SK-N-SH (cell line): ENCODE data around the gene ARPC5. TPM values are rescaled to one million over a fixed set of nuclear protein-coding genes. Genes with fewer than 3 reads are reported as not detected.

Experiments used
- CTCF ChIA-PET: fragments of 300-600, 350-600 bp; formaldehyde crosslinking; extraction: SDS; loops from one replicate; lab custom pipeline; 2021; lab: Yijun Ruan, JAX
- POLR2A ChIA-PET: fragments of 350-600 bp; sonication (Branson Sonifier 250); formaldehyde crosslinking; extraction: SDS; loops from one replicate; lab custom pipeline; 2020; ENCODE audit warnings: antibody characterized with exemption, inconsistent platforms; lab: Yijun Ruan, JAX
- DNase-seq: peaks from one replicate; pipeline ENCODE4 v3.0.0; 2012
- H2AFZ ChIP-seq: fragments of 200-600 bp; sonication (generic); 2 replicates; pipeline ENCODE4 v1.8.1; 2016; ENCODE audit warnings: antibody characterized with exemption, mild to moderate bottlenecking, low read depth
- H3F3A ChIP-seq: fragments of 200-600 bp; sonication (generic); replicated peaks from 2 replicates; pipeline ENCODE3; 2016; ENCODE audit warnings: antibody characterized with exemption, mild to moderate bottlenecking; ENCODE audit not compliant: insufficient read depth
- H3K27ac ChIP-seq, 2 experiments: fragments of 200-500 bp in 1 of 2; fragments of 200-600 bp in 1 of 2; sonication (Bioruptor generic) in 1 of 2; sonication (generic), shearing (Covaris generic) in 1 of 2; 2 replicates each; pipeline versions ENCODE4 v1.5.1 to v1.6.1; 2014 to 2016; ENCODE audit warnings: low read depth in 2 of 2, inconsistent platforms in 1 of 2, low read length in 1 of 2, mild to moderate bottlenecking in 1 of 2, mixed read lengths in 1 of 2
- H3K27me3 ChIP-seq: fragments of 200-600 bp; sonication (generic), shearing (Covaris generic); 2 replicates; pipeline ENCODE4 v1.6.1; 2016; ENCODE audit warnings: mixed run types; ENCODE audit not compliant: insufficient read depth
- H3K36me3 ChIP-seq, 2 experiments: fragments of 200-500 bp in 1 of 2; fragments of 200-600 bp in 1 of 2; sonication (Bioruptor generic) in 1 of 2; sonication (generic) in 1 of 2; replicated peaks in 1 of 2; 2 replicates each; pipeline versions ENCODE3 to v1.5.1; 2014 to 2016; ENCODE audit warnings: low read length in 1 of 2, mild to moderate bottlenecking in 1 of 2; ENCODE audit not compliant: insufficient read depth in 2 of 2, control insufficient read depth in 1 of 2
- H3K4me1 ChIP-seq, 2 experiments: fragments of 200-500 bp in 1 of 2; fragments of 200-600 bp in 1 of 2; sonication (Bioruptor generic) in 1 of 2; sonication (generic), shearing (Covaris generic) in 1 of 2; 2 replicates each; pipeline versions ENCODE4 v1.5.1 to v1.6.1; 2014 to 2016; ENCODE audit warnings: low read depth in 1 of 2, low read length in 1 of 2, mixed run types in 1 of 2; ENCODE audit not compliant: insufficient read depth in 2 of 2, control insufficient read depth in 1 of 2
- H3K4me2 ChIP-seq: fragments of 200-600 bp; sonication (generic), shearing (Covaris generic); 2 replicates; pipeline ENCODE4 v1.6.1; 2017; ENCODE audit warnings: mixed run types
- H3K4me3 ChIP-seq, 2 experiments: fragments of 200-500 bp in 1 of 2; fragments of 200-600 bp in 1 of 2; sonication (Bioruptor generic) in 1 of 2; sonication (generic), shearing (Covaris generic) in 1 of 2; 2 replicates each; pipeline versions ENCODE4 v1.5.1 to v1.8.1; 2014 to 2016; ENCODE audit warnings: low read depth in 2 of 2, inconsistent platforms in 1 of 2, low read length in 1 of 2, mild to moderate bottlenecking in 1 of 2, mixed read lengths in 1 of 2, moderate library complexity in 1 of 2
- H3K79me2 ChIP-seq: fragments of 200-600 bp; sonication (generic); 2 replicates; pipeline ENCODE4 v1.8.1; 2017; ENCODE audit warnings: mild to moderate bottlenecking; ENCODE audit not compliant: insufficient read depth
- H3K9ac ChIP-seq: fragments of 200-600 bp; sonication (generic); 2 replicates; pipeline ENCODE4 v1.6.1; 2017; ENCODE audit warnings: mixed run types
- H3K9me2 ChIP-seq: fragments of 200-600 bp; sonication (generic); 2 replicates; pipeline ENCODE4 v1.6.1; 2017; ENCODE audit warnings: mixed run types
- H3K9me3 ChIP-seq: fragments of 200-600 bp; sonication (generic); 2 replicates; pipeline ENCODE4 v1.6.1; 2017; ENCODE audit warnings: mixed run types, mild to moderate bottlenecking, moderate library complexity
- H4K20me1 ChIP-seq: fragments of 200-600 bp; sonication (generic); 2 replicates; pipeline ENCODE4 v1.6.1; 2017; ENCODE audit warnings: mild to moderate bottlenecking, mixed run types; ENCODE audit not compliant: insufficient read depth
- CHD2 ChIP-seq: fragments of 150-350 bp; IDR thresholded peaks from 2 replicates; pipeline ENCODE4 v1.6.1; 2018; ENCODE audit warnings: low read length; ENCODE audit not compliant: partially characterized antibody
- CTCF ChIP-seq: fragments of 200-600 bp; sonication (generic); IDR thresholded peaks from 2 replicates; pipeline ENCODE4 v1.6.1; 2017; ENCODE audit warnings: antibody characterized with exemption, mild to moderate bottlenecking, moderate library complexity
- ELF1 ChIP-seq: IDR thresholded peaks from 2 replicates; pipeline ENCODE4 v1.4.0; 2012
- EP300 ChIP-seq, 2 experiments: IDR thresholded peaks; 2 replicates each; pipeline versions ENCODE4 v1.4.0 to v1.6.1; 2012; ENCODE audit warnings: borderline replicate concordance in 1 of 2, low read depth in 1 of 2, low read length in 1 of 2
- GABPA ChIP-seq: IDR thresholded peaks from 2 replicates; pipeline ENCODE4 v1.4.0; 2012; ENCODE audit warnings: low read depth, mild to moderate bottlenecking
- GATA2 ChIP-seq: sonication (generic); formaldehyde crosslinking; IDR thresholded peaks from 2 replicates; pipeline ENCODE4 v1.5.0; 2020; ENCODE audit warnings: mild to moderate bottlenecking, missing genetic modification reagents
- IRF3 ChIP-seq: fragments of 150-350 bp; IDR thresholded peaks from 2 replicates; pipeline ENCODE4 v1.6.1; 2016; ENCODE audit warnings: mild to moderate bottlenecking, low read depth, low read length
- MAX ChIP-seq: IDR thresholded peaks from 2 replicates; pipeline ENCODE4 v1.4.0; 2012; ENCODE audit warnings: low read depth
- MXI1 ChIP-seq: IDR thresholded peaks from 2 replicates; pipeline ENCODE4 v1.6.1; 2012; ENCODE audit warnings: mild to moderate bottlenecking, low read depth, low read length, improper control_type of control experiment
- NFIC ChIP-seq: IDR thresholded peaks from 2 replicates; pipeline ENCODE4 v1.4.0; 2012; ENCODE audit warnings: borderline replicate concordance
- POLR2AphosphoS5 ChIP-seq: IDR thresholded peaks from 2 replicates; pipeline ENCODE4 v1.6.1; 2012; ENCODE audit warnings: low read depth, low read length
- RAD21 ChIP-seq: IDR thresholded peaks from 2 replicates; pipeline ENCODE4 v1.6.1; 2012; ENCODE audit warnings: mild to moderate bottlenecking, low read length
- RCOR1 ChIP-seq: fragments of 150-350 bp; IDR thresholded peaks from 2 replicates; pipeline ENCODE4 v1.6.1; 2017; ENCODE audit warnings: antibody characterized with exemption, low read length
- RFX5 ChIP-seq: IDR thresholded peaks from 2 replicates; pipeline ENCODE4 v1.6.1; 2012; ENCODE audit warnings: mild to moderate bottlenecking, improper control_type of control experiment, low read length
- RXRA ChIP-seq: IDR thresholded peaks from 2 replicates; pipeline ENCODE4 v1.4.0; 2012; ENCODE audit warnings: low read depth, mild to moderate bottlenecking, borderline replicate concordance
- SIN3A ChIP-seq: IDR thresholded peaks from 2 replicates; pipeline ENCODE4 v1.6.1; 2012; ENCODE audit warnings: low read depth, mild to moderate bottlenecking, low read length, moderate library complexity, borderline replicate concordance
- SMC3 ChIP-seq: IDR thresholded peaks from 2 replicates; pipeline ENCODE4 v1.6.1; 2012; ENCODE audit warnings: low read depth, low read length, improper control_type of control experiment
- TAF1 ChIP-seq: IDR thresholded peaks from 2 replicates; pipeline ENCODE4 v1.6.1; 2012; ENCODE audit warnings: low read depth, mild to moderate bottlenecking, low read length, moderate library complexity, borderline replicate concordance
- TCF12 ChIP-seq: IDR thresholded peaks from 2 replicates; pipeline ENCODE4 v1.4.0; 2012
- TEAD4 ChIP-seq: IDR thresholded peaks from 2 replicates; pipeline ENCODE4 v1.4.0; 2012; ENCODE audit warnings: mild to moderate bottlenecking, borderline replicate concordance; ENCODE audit not compliant: insufficient read depth
- USF1 ChIP-seq: IDR thresholded peaks from 2 replicates; pipeline ENCODE4 v1.4.0; 2012; ENCODE audit warnings: low read depth, borderline replicate concordance
- USF2 ChIP-seq: fragments of 150-350 bp; IDR thresholded peaks from 2 replicates; pipeline ENCODE4 v1.6.1; 2017; ENCODE audit warnings: antibody characterized with exemption, low read length, low read depth, borderline replicate concordance
- YY1 ChIP-seq: IDR thresholded peaks from 2 replicates; pipeline ENCODE4 v1.4.0; 2012; ENCODE audit warnings: low read depth, mild to moderate bottlenecking
- ZBTB33 ChIP-seq: IDR thresholded peaks from 2 replicates; pipeline ENCODE4 v1.4.0; 2012; ENCODE audit warnings: low read depth, borderline replicate concordance
- WGBS: methylation state at CpG from one replicate; pipeline ENCODE4 v1.1.6; 2017; ENCODE audit warnings: low lambda C conversion rate; 5-methylcytosine and 5-hydroxymethylcytosine counted together
- polyA plus RNA-seq, 3 experiments: library from polyadenylated mRNA; depleted of rRNA; stranded (reverse); fragments of >200 nt; gene quantifications; 2 replicates each; pipeline ENCODE4 v1.2.3, GENCODE V29; 2012

ARPC5 gene
- polyA plus RNA-seq, 1 of the 3 experiments (the other 2 are of a cell fraction), result 66.8 TPM

- no peak overlapping the region for H3K4me3 ChIP-seq
- H3K79me2 ChIP-seq, result no peaks in the 10 kb centered on the region
- peaks cover 0 to 2% of the 10 kb centered on the region in 2 experiments; a peak in 1 of 4 replicates for H3K4me1 ChIP-seq
- no peaks in the 10 kb centered on the region for H3F3A ChIP-seq
- H3K27me3 ChIP-seq, result no peaks in the 10 kb centered on the region
- no peak for DNase-seq
- H3K9me2 ChIP-seq, result no peaks in the 10 kb centered on the region
- POLR2A ChIA-PET, result no interaction called here
- no peaks in the 10 kb centered on the region for H3K9me3 ChIP-seq
- CTCF ChIA-PET, result interaction anchor here (1.1 to 1.2 kb wide), 2 partner anchors 43 to 241 kb away, joined by 5 to 6 read pairs; no protein-coding TSS in a partner anchor
- no peak overlapping the region for H3K4me2 ChIP-seq
- no peak overlapping the region for H3K27ac ChIP-seq
- H2AFZ ChIP-seq, result no peak overlapping the region
- H3K36me3 ChIP-seq, result peaks cover 0 to 4% of the 10 kb centered on the region in 2 experiments
- H4K20me1 ChIP-seq, result no peaks in the 10 kb centered on the region
- H3K9ac ChIP-seq, result no peak overlapping the region
- TF ChIP-seq TAF1 (no peak), MAX (no peak), USF1 (no peak), SMC3 (no peak), RFX5 (no peak), NFIC (no peak), CHD2 (no peak), RCOR1 (no peak), SIN3A (no peak), RXRA (no peak), GATA2 (CRISPR knock-in tag) (no peak), CTCF (no peak), POLR2AphosphoS5 (no peak), GABPA (no peak), YY1 (no peak)
These were observed 39.8 kb upstream of the ARPC5 start for GRCh38 chr1:183675381-183675780.

- ChIA-PET POLR2A (no interaction called here), CTCF (interaction anchor here (0.9 to 1.4 kb wide), 5 partner anchors 10 to 241 kb away, joined by 3 to 6 read pairs (median 5); no protein-coding TSS in a partner anchor)
- no peak overlapping the region for H3K4me3 ChIP-seq
- no peak overlapping the region for H3K4me2 ChIP-seq
- H3K9me2 ChIP-seq, result no peaks in the 10 kb centered on the region
- H3K9ac ChIP-seq, result no peak overlapping the region
- no peaks in the 10 kb centered on the region for H3F3A ChIP-seq
- H3K9me3 ChIP-seq, result no peaks in the 10 kb centered on the region
- peaks cover 0 to 2% of the 10 kb centered on the region in 2 experiments; a peak in 1 of 4 replicates for H3K4me1 ChIP-seq
- no peaks in the 10 kb centered on the region for H4K20me1 ChIP-seq
- no peak overlapping the region for H3K27ac ChIP-seq
- H3K79me2 ChIP-seq, result no peaks in the 10 kb centered on the region; the same call in 1 of the 2 replicates
- H3K36me3 ChIP-seq, result peaks cover 0 to 4% of the 10 kb centered on the region in 2 experiments
- no peak for DNase-seq
- WGBS, result 91% methylated on average over 2 of the region's 2 CpGs
- H3K27me3 ChIP-seq, result no peaks in the 10 kb centered on the region
- H2AFZ ChIP-seq, result no peak overlapping the region
- TF ChIP-seq IRF3 (no peak), EP300 (IDR thresholded peaks at IDR 0.05; ENCODE audit: borderline replicate concordance in 1 of 2, low read depth in 1 of 2, low read length in 1 of 2) (no peak), TEAD4 (no peak), TCF12 (no peak), RAD21 (no peak), SIN3A (no peak), RCOR1 (no peak), USF2 (no peak), ELF1 (no peak), MXI1 (no peak), ZBTB33 (no peak)
These were observed 39.3 kb upstream of the ARPC5 start for GRCh38 chr1:183674886-183675285.
